Neuronal stem cell (in vitro differentiated cells): Measurements from ENCODE around the gene FBXO7.

Experiments
- DNase-seq: peaks from one replicate; pipeline ENCODE4 v3.0.0-alpha.2; 2013; ENCODE audit warnings: low spot score
- H2AFZ ChIP-seq: one replicate; pipeline ENCODE4 v1.6.1; 2013; ENCODE audit warnings: mild to moderate bottlenecking, low read length, inconsistent platforms
- H2AK5ac ChIP-seq: 2 replicates; pipeline ENCODE4 v1.6.1; 2013; ENCODE audit warnings: low read depth, mild to moderate bottlenecking, inconsistent platforms, low read length, moderate library complexity, mixed read lengths
- H2BK120ac ChIP-seq: 2 replicates; pipeline ENCODE4 v1.6.1; 2013; ENCODE audit warnings: low read depth, mild to moderate bottlenecking, inconsistent platforms, low read length, moderate library complexity, mixed read lengths
- H2BK12ac ChIP-seq: one replicate; pipeline ENCODE4 v1.6.1; 2013; ENCODE audit warnings: low read length, inconsistent platforms
- H2BK15ac ChIP-seq: 2 replicates; pipeline ENCODE4 v1.6.1; 2013; ENCODE audit warnings: mild to moderate bottlenecking, low read length, inconsistent platforms, mixed read lengths
- H2BK5ac ChIP-seq: one replicate; pipeline ENCODE4 v1.6.1; 2013; ENCODE audit warnings: inconsistent platforms, mild to moderate bottlenecking, low read length, moderate library complexity
- H3K14ac ChIP-seq: one replicate; pipeline ENCODE4 v1.6.1; 2013; ENCODE audit warnings: low read length, inconsistent platforms
- H3K18ac ChIP-seq: 2 replicates; pipeline ENCODE4 v1.6.1; 2013; ENCODE audit warnings: low read length, inconsistent platforms
- H3K23ac ChIP-seq: 2 replicates; pipeline ENCODE4 v1.6.1; 2013; ENCODE audit warnings: low read depth, mild to moderate bottlenecking, mixed read lengths, low read length, inconsistent platforms; ENCODE audit not compliant: poor library complexity
- H3K27ac ChIP-seq: replicated peaks from 3 replicates; pipeline ENCODE4 v1.5.1; 2013; ENCODE audit warnings: low read length, inconsistent platforms
- H3K27me3 ChIP-seq, 3 experiments: 2 replicates each; pipeline ENCODE4 v1.6.1; 2013; ENCODE audit warnings: low read length in 3 of 3, mild to moderate bottlenecking in 2 of 3, inconsistent platforms in 1 of 3, low read depth in 1 of 3, mixed read lengths in 1 of 3, moderate library complexity in 1 of 3; ENCODE audit not compliant: control insufficient read depth in 3 of 3, insufficient read depth in 3 of 3
- H3K36me3 ChIP-seq, 2 donors: replicated peaks in 1 of 2; 2 replicates each; pipeline ENCODE4 v1.6.1; 2013; ENCODE audit warnings: low read length in 2 of 2; ENCODE audit not compliant: control insufficient read depth in 2 of 2, insufficient read depth in 2 of 2
- H3K4ac ChIP-seq: 2 replicates; pipeline ENCODE4 v1.6.1; 2013; ENCODE audit warnings: inconsistent platforms, mild to moderate bottlenecking, low read length, moderate library complexity
- H3K4me1 ChIP-seq, 2 donors: 1 replicate in 1 of 2; 2 replicates in 1 of 2; pipeline ENCODE4 v1.6.1; 2013; ENCODE audit warnings: low read length in 2 of 2, low read depth in 1 of 2; ENCODE audit not compliant: control insufficient read depth in 2 of 2, insufficient read depth in 1 of 2
- H3K4me2 ChIP-seq: one replicate; pipeline ENCODE4 v1.6.1; 2013; ENCODE audit warnings: mild to moderate bottlenecking, low read length, inconsistent platforms; ENCODE audit not compliant: insufficient read depth, poor library complexity, severe bottlenecking
- H3K4me3 ChIP-seq, 2 donors: 2 replicates each; pipeline ENCODE4 v1.5.1; 2013; ENCODE audit warnings: low read length in 2 of 2, mild to moderate bottlenecking in 2 of 2, inconsistent platforms in 1 of 2, moderate library complexity in 1 of 2
- H3K79me1 ChIP-seq: one replicate; pipeline ENCODE4 v1.6.1; 2013; ENCODE audit warnings: low read depth, mild to moderate bottlenecking, inconsistent platforms, low read length, moderate library complexity
- H3K9ac ChIP-seq: one replicate; pipeline ENCODE4 v1.6.1; 2013; ENCODE audit warnings: mild to moderate bottlenecking, low read depth, low read length, inconsistent platforms; ENCODE audit not compliant: poor library complexity
- H3K9me3 ChIP-seq, 2 donors: replicated peaks in 1 of 2; 2 replicates each; pipeline versions ENCODE3 to v1.6.1; 2013; ENCODE audit warnings: low read length in 2 of 2, mild to moderate bottlenecking in 2 of 2, inconsistent platforms in 1 of 2, low read depth in 1 of 2, mixed read lengths in 1 of 2, moderate library complexity in 1 of 2; ENCODE audit not compliant: control insufficient read depth in 2 of 2, insufficient read depth in 1 of 2
- H4K8ac ChIP-seq: one replicate; pipeline ENCODE4 v1.6.1; 2013; ENCODE audit warnings: low read depth, mild to moderate bottlenecking, inconsistent platforms, low read length, moderate library complexity
- H4K91ac ChIP-seq: one replicate; pipeline ENCODE4 v1.6.1; 2013; ENCODE audit warnings: low read length, low read depth, mild to moderate bottlenecking, inconsistent platforms; ENCODE audit not compliant: poor library complexity
- WGBS, 2 donors: extraction: QIAGEN DNeasy Blood & Tissue Kit; methylation state at CpG; one replicate each; pipeline ENCODE4 v1.1.7; 2013; ENCODE audit warnings: missing lambda C conversion rate in 2 of 2, mixed read lengths in 1 of 2; ENCODE audit not compliant: insufficient read length in 2 of 2, insufficient replicate concordance in 1 of 2; ENCODE audit errors: extremely low coverage in 2 of 2; 5-methylcytosine and 5-hydroxymethylcytosine counted together

Gene FBXO7

GRCh38 chr22:32531931-32532819, 57.6 kb downstream of the FBXO7 start:
- peak overlapping the region; percentile 46 for H3K23ac ChIP-seq
- H2AK5ac ChIP-seq = peak overlapping the region; percentile 91
- DNase-seq = peak; percentile 18
- peaks cover 5 to 13% of the 10 kb centered on the region in 2 donors for H3K4me1 ChIP-seq
- H2BK12ac ChIP-seq = peak overlapping the region; percentile 68
- H3K14ac ChIP-seq = peak overlapping the region; percentile 4
- H3K9ac ChIP-seq = peak overlapping the region; percentile 33
- H4K8ac ChIP-seq = no peak overlapping the region
- no peaks in the 10 kb centered on the region for H3K36me3 ChIP-seq
- no peak overlapping the region for H3K4me3 ChIP-seq
- peak overlapping the region; percentile 88 for H2BK120ac ChIP-seq
- no peak overlapping the region for H4K91ac ChIP-seq
- no peaks in the 10 kb centered on the region for H3K9me3 ChIP-seq
- peak overlapping the region; percentile 76 for H2BK5ac ChIP-seq
- peaks cover 0 to 32% (median 0%) of the 10 kb centered on the region in 3 experiments for H3K27me3 ChIP-seq
- H3K4ac ChIP-seq = peak overlapping the region; percentile 43
- H2AFZ ChIP-seq = peak overlapping the region; percentile 70
- peak overlapping the region; percentile 88 for H3K18ac ChIP-seq
- H3K4me2 ChIP-seq = peak overlapping the region; percentile 40
- no peak overlapping the region for H3K27ac ChIP-seq
- peak overlapping the region; percentile 82 for H2BK15ac ChIP-seq
- WGBS, 2 donors = no CpG with 5 or more reads among the region's 19 CpGs
- no peaks in the 10 kb centered on the region for H3K79me1 ChIP-seq

- no peaks in the 10 kb centered on the region for H3K79me1 ChIP-seq
- H4K91ac ChIP-seq = no peak overlapping the region
- H2BK12ac ChIP-seq = no peak overlapping the region
- H3K36me3 ChIP-seq = no peaks in the 10 kb centered on the region
- no CpG with 5 or more reads among the region's 10 CpGs for WGBS, 2 donors
- H3K23ac ChIP-seq = peak overlapping the region; percentile 46
- H2AFZ ChIP-seq = no peak overlapping the region
- no peak overlapping the region for H4K8ac ChIP-seq
- peaks cover 5 to 13% of the 10 kb centered on the region in 2 donors for H3K4me1 ChIP-seq
- H2BK5ac ChIP-seq = no peak overlapping the region
- H3K4ac ChIP-seq = no peak overlapping the region
- no peak overlapping the region for H2BK120ac ChIP-seq
- H3K27me3 ChIP-seq = peaks cover 0 to 32% (median 0%) of the 10 kb centered on the region in 3 experiments
- no peaks in the 10 kb centered on the region for H3K9me3 ChIP-seq
- peak overlapping the region; percentile 91 for H2AK5ac ChIP-seq
- no peak overlapping the region for H3K14ac ChIP-seq
- H3K27ac ChIP-seq = no peak overlapping the region
- no peak for DNase-seq
- peak overlapping the region; percentile 88 for H3K18ac ChIP-seq
- no peak overlapping the region for H3K4me3 ChIP-seq
- no peak overlapping the region for H3K9ac ChIP-seq
- H2BK15ac ChIP-seq = peak overlapping the region; percentile 82
- no peak overlapping the region for H3K4me2 ChIP-seq
These were observed 58.2 kb downstream of the FBXO7 start for GRCh38 chr22:32532820-32533128.

- H3K4me3 ChIP-seq = no peak overlapping the region
- H4K91ac ChIP-seq = peak overlapping the region; percentile 56
- H3K36me3 ChIP-seq = no peaks in the 10 kb centered on the region
- H3K23ac ChIP-seq = no peak overlapping the region
- peak overlapping the region; percentile 25 for H2BK15ac ChIP-seq
- H2BK12ac ChIP-seq = peak overlapping the region; percentile 84
- H3K18ac ChIP-seq = peak overlapping the region; percentile 56
- H3K14ac ChIP-seq = no peak overlapping the region
- no peak overlapping the region for H4K8ac ChIP-seq
- H2AK5ac ChIP-seq = peak overlapping the region; percentile 89
- H2BK120ac ChIP-seq = peak overlapping the region; percentile 2
- H3K4ac ChIP-seq = peak overlapping the region; percentile 48
- no peak overlapping the region for H2AFZ ChIP-seq
- H2BK5ac ChIP-seq = peak overlapping the region; percentile 20
- H3K4me1 ChIP-seq = peaks cover 5 to 13% of the 10 kb centered on the region in 2 donors
- DNase-seq = no peak
- peak overlapping the region; percentile 53 for H3K9ac ChIP-seq
- no CpG with 5 or more reads among the region's 15 CpGs for WGBS, 2 donors
- H3K27ac ChIP-seq = no peak overlapping the region
- H3K27me3 ChIP-seq = peaks cover 0 to 32% (median 0%) of the 10 kb centered on the region in 3 experiments
- no peaks in the 10 kb centered on the region for H3K79me1 ChIP-seq
- no peaks in the 10 kb centered on the region for H3K9me3 ChIP-seq
- H3K4me2 ChIP-seq = no peak overlapping the region
These were observed 58.9 kb downstream of the FBXO7 start for GRCh38 chr22:32533265-32534111.
